HG02943 (cell line): Measurements from ENCODE around the gene KANK3.

ENCODE experiments used
- ATAC-seq: cut with Tn5 transposase; IDR thresholded peaks from one replicate; pipeline ENCODE4 v1.9.1; 2021; ENCODE audit warnings: mild to moderate bottlenecking, low read depth, moderate library complexity; ENCODE audit not compliant: unreplicated experiment

Gene KANK3

GRCh38 chr19:8340341-8341096 lies 2.5 kb downstream of the KANK3 start:
- no peak for ATAC-seq

- no peak for ATAC-seq
These were observed 4.2 kb downstream of the KANK3 start for GRCh38 chr19:8338835-8339234.

- no peak for ATAC-seq
These were observed 5.3 kb downstream of the KANK3 start for GRCh38 chr19:8337728-8338127.

- no peak for ATAC-seq
These were observed 6.4 kb downstream of the KANK3 start for GRCh38 chr19:8336660-8337059.

GRCh38 chr19:8336072-8336569 lies 6.9 kb downstream of the KANK3 start:
- no peak for ATAC-seq

- no peak for ATAC-seq
These were observed 7.6 kb downstream of the KANK3 start for GRCh38 chr19:8335343-8336071.

- no peak for ATAC-seq
These were observed 8.4 kb downstream of the KANK3 start for GRCh38 chr19:8334458-8335342.

- ATAC-seq: no peak
These were observed 9.2 kb downstream of the KANK3 start for GRCh38 chr19:8333767-8334457.

- ATAC-seq: no peak
These were observed 9.9 kb downstream of the KANK3 start for GRCh38 chr19:8332976-8333766.

GRCh38 chr19:8331263-8331845 lies 11.7 kb downstream of the KANK3 start:
- no peak for ATAC-seq

GRCh38 chr19:8329996-8330395 lies 13.1 kb downstream of the KANK3 start:
- no peak for ATAC-seq

- no peak for ATAC-seq
These were observed 17.6 kb downstream of the KANK3 start for GRCh38 chr19:8325454-8325853.

- no peak for ATAC-seq
These were observed 18.6 kb downstream of the KANK3 start for GRCh38 chr19:8324186-8325050.

GRCh38 chr19:8323781-8324185 lies 19.3 kb downstream of the KANK3 start:
- no peak for ATAC-seq

- ATAC-seq: no peak
These were observed 20.4 kb downstream of the KANK3 start for GRCh38 chr19:8322638-8322997.

- ATAC-seq: no peak
These were observed 20.9 kb downstream of the KANK3 start for GRCh38 chr19:8321986-8322637.

- ATAC-seq: peak; percentile 85
These were observed 21.7 kb downstream of the KANK3 start, which contains the start of the genes NDUFA7 and RPS28 for GRCh38 chr19:8321067-8321985. Gene NDUFA7 (minus strand): TSS chr19:8321375. CDS start chr19:8321358, 17 bp downstream. Gene RPS28 (plus strand): TSS chr19:8321496. CDS start chr19:8321531, 35 bp downstream.
